DND-41 (cell line): ENCODE results near the gene MTREX.

Experiments
- ATAC-seq: fragments of 200-7000 bp; cut with Tn5 transposase; 3 replicates; pipeline ENCODE4 v1.9.1; 2021; ENCODE audit warnings: low read depth; ENCODE audit not compliant: insufficient read depth
- DNase-seq: peaks from one replicate; pipeline ENCODE4 v3.0.0-alpha.2; 2020
- H2AFZ ChIP-seq: 2 replicates; pipeline ENCODE4 v1.6.0; 2012; ENCODE audit warnings: low read depth, low read length
- H3K27ac ChIP-seq: 2 replicates; pipeline ENCODE4 v1.5.1; 2012; ENCODE audit warnings: low read length, inconsistent platforms
- H3K27me3 ChIP-seq: fragments of 200-600 bp; sonication (generic); 2 replicates; pipeline ENCODE4 v1.6.0; 2012; ENCODE audit warnings: low read length, mild to moderate bottlenecking, inconsistent platforms; ENCODE audit not compliant: insufficient read depth, poor library complexity
- H3K36me3 ChIP-seq: 2 replicates; pipeline ENCODE4 v1.5.1; 2012; ENCODE audit warnings: low read length, inconsistent platforms; ENCODE audit not compliant: insufficient read depth
- H3K4me1 ChIP-seq: 2 replicates; pipeline ENCODE4 v1.5.1; 2012; ENCODE audit warnings: mild to moderate bottlenecking, low read length; ENCODE audit not compliant: insufficient read depth
- H3K4me2 ChIP-seq: 2 replicates; pipeline ENCODE4 v1.6.0; 2012; ENCODE audit warnings: mild to moderate bottlenecking, moderate library complexity, low read length, inconsistent platforms; ENCODE audit not compliant: insufficient read depth
- H3K4me3 ChIP-seq, 2 experiments: fragments of 200-600 bp in 1 of 2; shearing (Covaris generic) in 1 of 2; 2 replicates each; pipeline ENCODE4 v1.5.1; 2012 to 2016; ENCODE audit warnings: inconsistent platforms in 2 of 2, low read length in 2 of 2, mild to moderate bottlenecking in 2 of 2, low read depth in 1 of 2, moderate library complexity in 1 of 2
- H3K79me2 ChIP-seq: 2 replicates; pipeline ENCODE4 v1.6.0; 2012; ENCODE audit warnings: low read length, inconsistent platforms; ENCODE audit not compliant: insufficient read depth
- H3K9ac ChIP-seq: 2 replicates; pipeline ENCODE4 v1.6.0; 2012; ENCODE audit warnings: low read depth, mild to moderate bottlenecking, inconsistent platforms, low read length, moderate library complexity
- H3K9me3 ChIP-seq: 2 replicates; pipeline ENCODE4 v1.5.1; 2012; ENCODE audit warnings: low read length, moderate library complexity, mild to moderate bottlenecking, inconsistent platforms; ENCODE audit not compliant: insufficient read depth, severe bottlenecking
- H4K20me1 ChIP-seq: 2 replicates; pipeline ENCODE4 v1.6.0; 2012; ENCODE audit warnings: low read length; ENCODE audit not compliant: insufficient read depth
- CTCF ChIP-seq: IDR thresholded peaks from 2 replicates; pipeline ENCODE4 v1.5.1; 2012; ENCODE audit warnings: borderline replicate concordance, low read length, moderate library complexity, mild to moderate bottlenecking; ENCODE audit not compliant: poor library complexity, severe bottlenecking; ENCODE audit errors: extremely low read depth
- EZH2 ChIP-seq: IDR thresholded peaks from 3 replicates; pipeline ENCODE4 v1.6.1; 2012; ENCODE audit warnings: borderline replicate concordance, low read depth, mild to moderate bottlenecking, moderate library complexity, low read length, inconsistent platforms; ENCODE audit not compliant: severe bottlenecking

The MTREX gene

GRCh38 chr5:55331321-55331720 is 23.5 kb downstream of the MTREX start:
- Histone ChIP-seq H3K4me3 (no peak overlapping the region), H3K4me1 (peaks cover 16% of the 10 kb centered on the region), H3K36me3 (peaks cover 58% of the 10 kb centered on the region), H3K9ac (no peak overlapping the region), H3K9me3 (no peaks in the 10 kb centered on the region), H3K4me2 (no peak overlapping the region), H2AFZ (no peak overlapping the region), H3K79me2 (peaks cover 30% of the 10 kb centered on the region), H3K27ac (no peak overlapping the region), H3K27me3 (no peaks in the 10 kb centered on the region), H4K20me1 (no peaks in the 10 kb centered on the region; the same call in 1 of the 2 replicates)
- DNase-seq (no peak), ATAC-seq (no peak)
- TF ChIP-seq EZH2 = no peak
- no peak for TF ChIP-seq CTCF

GRCh38 chr5:55333017-55333416 is 25.2 kb downstream of the MTREX start:
- ATAC-seq = no peak
- Histone ChIP-seq H3K4me1 (peaks cover under 1% of the 10 kb centered on the region; the same call in 1 of the 2 replicates), H3K4me2 (no peak overlapping the region), H3K36me3 (peaks cover 51% of the 10 kb centered on the region), H2AFZ (no peak overlapping the region), H3K79me2 (peaks cover 43% of the 10 kb centered on the region), H4K20me1 (no peaks in the 10 kb centered on the region), H3K9me3 (no peaks in the 10 kb centered on the region), H3K9ac (no peak overlapping the region), H3K27me3 (no peaks in the 10 kb centered on the region), H3K4me3 (no peak overlapping the region), H3K27ac (no peak overlapping the region)
- TF ChIP-seq EZH2 = no peak
- no peak for TF ChIP-seq CTCF
- DNase-seq = no peak

- peaks cover 46% of the 10 kb centered on the region; the same call in 1 of the 2 replicates for H3K36me3 ChIP-seq
Measured at GRCh38 chr5:55333811-55334210, 26.0 kb downstream of the MTREX start.

More at GRCh38 chr5:55333811-55334210, 26.0 kb downstream of the MTREX start:
- Histone ChIP-seq H3K9me3 (no peaks in the 10 kb centered on the region), H3K9ac (no peak overlapping the region), H2AFZ (no peak overlapping the region), H3K4me2 (no peak overlapping the region), H4K20me1 (no peaks in the 10 kb centered on the region), H3K4me3 (no peak overlapping the region), H3K4me1 (peaks cover 4% of the 10 kb centered on the region; the same call in 1 of the 2 replicates), H3K79me2 (peaks cover 46% of the 10 kb centered on the region), H3K27me3 (no peaks in the 10 kb centered on the region), H3K27ac (no peak overlapping the region)
- ATAC-seq = no peak
- no peak for DNase-seq
- TF ChIP-seq EZH2 (no peak), CTCF (no peak)
